ENCODE data around the gene OCRL.

Gene OCRL

GRCh38 chrX:129590596-129590995 is 50.5 kb downstream of the OCRL start:
- no peak for DNase-seq

- DNase-seq, result no peak
These were observed 53.1 kb downstream of the OCRL start for GRCh38 chrX:129593137-129593536.

- DNase-seq, result no peak
These were observed 54.7 kb downstream of the OCRL start for GRCh38 chrX:129594781-129595180.

- no peak for DNase-seq
These were observed 56.0 kb downstream of the OCRL start for GRCh38 chrX:129596077-129596476.

GRCh38 chrX:129597905-129598304 is 57.8 kb downstream of the OCRL start:
- no peak for DNase-seq

GRCh38 chrX:129599499-129599898 is 59.4 kb downstream of the OCRL start:
- no peak for DNase-seq

GRCh38 chrX:129599996-129600395 is 59.9 kb downstream of the OCRL start:
- no peak for DNase-seq

- DNase-seq, result no peak
These were observed 60.9 kb downstream of the OCRL start for GRCh38 chrX:129600981-129601424.

GRCh38 chrX:129606918-129607317 is 66.9 kb downstream of the OCRL start:
- DNase-seq, result peak; percentile 18

- no peak for DNase-seq
These were observed 68.4 kb downstream of the OCRL start for GRCh38 chrX:129608496-129608895.

GRCh38 chrX:129609395-129609794 is 69.3 kb downstream of the OCRL start:
- no peak for DNase-seq

- no peak for DNase-seq
These were observed 72.3 kb downstream of the OCRL start for GRCh38 chrX:129612396-129612795.

GRCh38 chrX:129613596-129613995 is 73.5 kb downstream of the OCRL start:
- no peak for DNase-seq

- no peak for DNase-seq
These were observed 74.6 kb downstream of the OCRL start for GRCh38 chrX:129614481-129615255.

GRCh38 chrX:129617420-129617819 is 77.4 kb downstream of the OCRL start:
- no peak for DNase-seq

GRCh38 chrX:129618997-129619396 is 78.9 kb downstream of the OCRL start:
- no peak for DNase-seq

- DNase-seq, result no peak
These were observed 82.8 kb downstream of the OCRL start for GRCh38 chrX:129622757-129623301.

GRCh38 chrX:129626026-129626425 is 86.0 kb downstream of the OCRL start:
- no peak for DNase-seq

GRCh38 chrX:129629837-129630236 is 89.8 kb downstream of the OCRL start:
- no peak for DNase-seq

GRCh38 chrX:129631849-129632248 is 91.8 kb downstream of the OCRL start:
- DNase-seq, result no peak

GRCh38 chrX:129632443-129632842 is 92.4 kb downstream of the OCRL start:
- DNase-seq, result no peak

- no peak for DNase-seq
These were observed 94.5 kb downstream of the OCRL start for GRCh38 chrX:129634541-129634940.

- DNase-seq, result no peak
These were observed 96.2 kb downstream of the OCRL start for GRCh38 chrX:129636175-129636681.
